Measurements from ENCODE around the gene KCNQ2.
A peak's percentile ranks its signal among the peaks of the same experiment; 100 is the strongest.
"Not testable (repeated sequence)": the region's sequence is repeated elsewhere in the genome, so short reads cannot be mapped to it uniquely, and the experiment has no call there.

KCNQ2 gene

DNA sequence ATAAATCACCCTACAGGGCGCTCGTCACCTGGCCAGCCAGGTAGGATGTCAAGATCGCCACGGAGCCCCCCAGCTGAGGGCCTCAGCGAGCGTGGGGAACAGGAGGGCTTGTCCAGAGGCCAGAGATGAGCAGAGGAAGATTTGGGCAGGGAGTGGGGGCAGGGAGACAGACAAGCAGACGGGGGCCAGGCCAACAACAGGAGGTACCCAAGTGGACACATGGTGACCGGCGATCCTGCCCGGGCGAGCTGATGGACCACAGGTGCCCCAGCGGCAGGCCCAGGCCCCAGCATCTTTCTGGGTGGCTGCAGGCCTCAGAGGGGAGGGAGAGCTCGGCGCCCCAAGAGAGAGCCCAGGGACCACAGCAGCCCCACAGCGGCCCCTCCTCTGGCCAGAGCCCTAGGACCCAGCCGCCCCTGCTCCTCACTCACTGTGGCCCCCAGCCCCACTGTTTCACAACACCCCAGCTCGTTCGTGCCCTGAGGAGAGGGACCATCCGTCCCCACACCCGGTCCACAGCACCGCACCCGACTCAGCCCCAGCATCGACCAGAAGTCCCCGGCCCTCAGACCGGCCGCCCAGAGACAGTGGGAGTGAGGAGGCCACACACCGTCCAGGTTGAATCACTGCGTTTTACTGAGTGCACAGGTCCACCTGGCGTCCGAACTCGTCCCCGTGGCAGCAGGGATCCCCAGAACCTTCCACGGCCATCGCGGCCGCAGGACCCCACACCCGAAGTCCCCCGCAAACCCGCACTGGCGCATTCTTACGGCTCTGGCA is 72.7 kb downstream of the KCNQ2 start:
- no peak for DNase-seq

DNA sequence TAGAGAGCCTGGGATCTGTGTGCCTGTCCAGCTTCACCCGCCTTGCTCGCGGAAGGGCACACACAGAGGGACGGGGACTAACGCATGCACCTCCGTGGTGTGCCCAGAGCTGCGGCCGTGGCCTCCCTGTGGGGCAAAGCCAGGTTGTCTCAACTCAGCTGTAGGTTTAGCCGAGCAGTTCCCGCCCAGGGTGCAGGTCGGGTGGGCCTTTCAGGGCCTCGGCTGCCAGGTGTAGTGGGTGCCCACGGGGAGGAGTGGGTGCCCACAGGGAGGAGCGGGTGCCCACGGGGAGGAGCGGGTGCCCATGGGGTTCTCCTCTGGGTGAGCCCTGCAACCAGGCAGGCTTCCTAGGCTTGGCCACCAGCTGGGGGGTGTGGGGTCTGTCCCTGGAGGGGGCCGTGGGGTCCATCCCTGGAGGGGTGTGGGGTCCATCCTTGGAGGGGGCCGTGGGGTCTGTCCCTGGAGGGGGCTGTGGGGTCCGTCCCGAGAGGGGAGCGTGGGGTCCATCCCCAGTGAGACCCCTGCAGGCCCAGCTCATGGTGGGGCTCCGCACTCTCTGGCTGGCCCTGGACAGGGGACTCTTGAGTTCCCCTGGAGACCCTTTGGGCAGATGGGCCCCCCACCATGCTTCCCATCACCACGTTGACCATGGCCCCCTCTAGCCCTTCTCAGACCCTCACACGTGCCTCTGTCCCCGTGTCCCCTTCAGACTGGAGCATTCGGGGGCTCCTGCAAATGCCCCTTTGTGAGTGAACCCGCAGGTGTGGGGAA is 73.5 kb downstream of the KCNQ2 start:
- DNase-seq = no peak

DNA sequence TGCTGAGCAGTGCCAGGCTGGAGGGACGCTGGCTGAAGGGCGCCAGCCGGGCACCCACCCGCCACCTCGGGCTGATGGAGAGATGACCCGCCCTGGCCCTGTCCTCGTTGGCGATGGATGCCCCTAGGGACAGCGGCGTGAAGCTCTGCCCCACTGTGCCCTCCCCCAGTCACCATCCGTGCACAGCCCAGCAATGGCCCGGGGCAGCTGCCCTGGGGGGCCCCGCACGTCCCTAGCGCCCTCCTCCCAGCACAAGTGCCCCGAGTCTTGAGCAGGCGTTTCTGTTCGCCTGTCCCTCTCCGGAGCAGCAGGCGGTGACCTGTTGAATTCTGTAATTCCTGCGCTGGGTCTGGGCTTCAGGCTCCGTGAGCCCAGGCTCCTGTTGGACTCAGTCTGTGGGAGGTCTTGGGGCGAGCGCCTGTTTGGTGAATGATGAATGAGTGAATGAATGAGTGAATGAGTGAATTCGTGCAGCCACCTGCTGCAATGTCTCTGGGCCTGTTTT is 74.5 kb downstream of the KCNQ2 start:
- no peak for DNase-seq

DNA sequence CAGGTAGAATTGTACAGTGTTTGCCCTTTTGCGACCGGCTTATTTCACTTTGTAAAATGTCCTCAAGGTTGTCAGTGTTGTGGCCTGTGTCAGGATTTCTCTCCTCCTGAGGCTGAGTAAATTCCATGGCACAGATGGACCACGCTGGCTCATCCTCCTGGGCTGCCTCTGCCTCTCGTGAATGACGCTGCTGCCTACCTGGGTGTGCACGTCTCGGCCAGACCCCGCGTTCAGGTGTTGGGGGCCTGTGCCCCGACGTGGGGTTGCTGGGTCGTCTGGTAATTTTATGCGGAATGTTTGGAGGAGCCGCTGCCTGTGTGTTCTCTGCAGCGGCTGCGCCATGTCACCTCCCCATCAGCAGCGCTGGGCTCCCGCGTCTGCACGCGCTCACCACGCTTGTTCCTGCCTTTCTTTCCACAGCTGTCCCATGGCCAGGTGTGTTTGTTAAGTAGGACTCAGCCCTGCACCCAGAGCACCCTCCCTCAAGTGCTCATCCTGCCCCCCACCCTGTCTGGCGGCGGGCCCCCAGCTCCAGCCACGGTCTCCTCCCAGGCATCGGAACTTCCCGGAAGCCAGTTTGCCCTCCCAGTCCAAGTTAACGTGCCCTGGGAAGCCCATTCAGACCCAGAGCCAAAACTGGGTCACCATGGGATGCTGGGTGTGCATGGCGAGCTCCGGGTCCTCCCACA is 75.2 kb downstream of the KCNQ2 start:
- no peak for DNase-seq

DNA sequence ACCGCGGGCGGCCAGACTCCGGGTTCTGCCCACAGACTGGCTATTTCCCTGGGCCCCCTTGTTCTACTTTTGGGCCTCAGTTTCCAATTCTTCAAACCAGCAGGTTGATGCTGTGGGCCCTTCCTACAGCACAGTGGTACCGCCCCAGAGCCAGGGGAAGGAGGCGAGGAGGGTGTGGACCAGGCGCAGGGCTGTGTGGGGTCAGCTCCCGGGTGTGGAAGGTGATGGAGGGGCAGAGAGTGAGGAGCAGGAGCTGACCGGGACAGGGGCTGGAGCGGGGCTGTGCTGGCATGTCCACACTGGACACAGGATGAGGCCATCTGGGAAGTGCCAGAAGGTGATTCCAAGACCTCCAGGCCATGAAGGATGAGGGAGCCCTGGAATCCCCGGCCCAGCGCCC is 76.2 kb downstream of the KCNQ2 start:
- no peak for DNase-seq

DNA sequence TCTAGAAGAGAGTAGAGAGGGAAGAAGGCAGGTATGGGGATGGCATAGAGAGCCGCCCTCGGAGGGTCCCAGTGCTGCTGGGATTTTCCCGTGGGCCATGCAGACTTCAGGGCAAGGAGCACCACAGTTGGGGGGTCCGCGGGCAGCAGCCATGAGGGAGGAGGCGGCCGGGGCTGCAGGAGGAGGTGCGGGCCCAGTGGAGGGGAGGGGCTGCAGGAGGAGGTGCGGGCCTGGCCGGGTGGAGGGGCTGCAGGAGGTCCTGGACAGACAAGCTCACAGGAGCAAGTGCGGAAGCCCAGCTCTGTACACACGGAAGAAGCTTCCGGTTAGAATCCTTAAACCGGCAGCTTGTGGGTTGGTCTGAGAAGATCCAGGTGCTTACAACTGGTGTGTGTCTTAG is 76.7 kb downstream of the KCNQ2 start:
- DNase-seq = no peak

DNA sequence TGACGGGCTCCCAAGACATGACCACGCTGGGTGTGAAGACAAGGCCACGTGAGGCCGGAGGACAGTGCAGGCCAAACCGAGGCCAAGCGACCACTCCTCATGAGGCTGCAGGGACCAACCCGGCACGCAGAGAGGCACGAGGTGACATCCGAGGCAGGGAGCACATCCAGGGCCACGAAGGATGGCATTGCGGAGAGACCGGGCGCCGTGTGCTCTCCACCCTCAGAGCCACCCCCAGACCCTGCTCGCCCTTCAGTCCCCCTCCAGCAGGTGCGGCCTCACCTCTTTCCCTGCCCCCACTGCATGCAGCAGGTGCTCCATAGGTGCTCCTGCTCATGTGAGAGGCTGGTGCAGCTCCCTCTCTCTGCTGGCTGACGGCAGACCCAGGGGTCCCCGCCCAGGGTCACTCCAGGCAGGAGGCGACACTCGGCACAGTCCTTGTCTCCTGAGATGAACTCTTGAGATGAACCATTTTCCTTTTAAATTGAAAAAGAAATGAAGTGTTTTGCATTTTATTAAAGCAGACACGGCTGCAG is 77.5 kb downstream of the KCNQ2 start:
- no peak for DNase-seq

DNA sequence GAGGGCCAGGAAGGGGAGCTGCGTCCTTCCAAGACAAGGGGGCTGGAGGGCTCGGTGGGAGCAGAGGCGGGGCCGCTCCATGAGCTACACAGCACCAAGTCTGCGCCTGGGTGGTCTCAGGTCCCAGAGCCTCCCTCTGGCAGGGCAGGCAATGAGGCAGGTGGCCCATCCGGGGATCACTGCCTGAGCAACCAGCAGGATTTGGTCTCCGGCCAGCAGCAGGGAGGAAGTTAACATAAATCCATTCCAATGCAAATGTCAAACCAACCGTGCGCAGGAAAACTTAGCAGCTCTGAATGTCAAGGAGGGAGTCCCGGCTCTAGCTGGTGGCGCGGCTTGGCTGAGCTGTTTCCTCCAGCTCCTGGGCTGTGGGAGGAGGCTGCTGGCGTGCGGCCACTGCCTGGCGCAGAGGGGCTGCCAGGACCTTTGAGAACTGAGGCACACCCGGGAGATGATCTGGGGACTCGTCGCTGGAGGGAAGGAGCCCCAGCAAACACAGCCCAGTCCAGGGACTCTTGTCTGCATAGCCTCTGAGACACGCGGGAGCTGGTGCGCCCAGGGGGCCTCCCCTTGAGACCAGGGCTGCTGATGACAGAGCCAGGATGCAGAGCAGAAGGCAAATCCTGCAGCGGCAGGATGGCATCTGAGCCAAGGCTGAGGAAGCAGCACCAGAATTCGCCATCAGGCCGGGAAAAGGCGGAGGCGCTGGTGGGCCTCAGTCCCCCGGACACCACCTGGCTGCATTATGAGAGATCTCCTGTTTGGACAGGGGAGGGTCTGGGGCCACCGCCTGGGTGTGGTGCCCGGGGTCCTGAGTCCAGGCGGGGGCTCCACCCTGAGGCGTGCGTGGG is 78.2 kb downstream of the KCNQ2 start:
- no peak for DNase-seq

DNA sequence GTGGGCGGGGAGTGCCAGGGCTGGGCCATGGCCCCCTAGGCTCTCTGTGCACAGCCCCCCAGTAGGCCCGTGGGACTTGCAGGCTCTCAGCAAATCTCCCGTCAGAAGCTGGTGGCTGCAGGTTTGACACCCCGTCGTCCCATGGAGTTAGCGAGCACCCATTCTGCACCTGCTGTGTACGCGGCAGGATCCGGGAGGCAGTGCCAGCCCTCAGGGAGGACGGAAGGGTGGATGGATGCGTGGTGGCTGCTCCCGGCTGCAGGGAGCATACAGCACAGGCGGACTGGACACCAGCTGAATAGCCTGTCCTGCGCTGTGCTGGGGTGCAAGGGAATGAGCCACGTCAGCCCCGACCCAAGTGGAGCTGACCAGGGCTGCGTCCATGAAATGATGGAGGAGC is 78.9 kb downstream of the KCNQ2 start:
- no peak for DNase-seq

DNA sequence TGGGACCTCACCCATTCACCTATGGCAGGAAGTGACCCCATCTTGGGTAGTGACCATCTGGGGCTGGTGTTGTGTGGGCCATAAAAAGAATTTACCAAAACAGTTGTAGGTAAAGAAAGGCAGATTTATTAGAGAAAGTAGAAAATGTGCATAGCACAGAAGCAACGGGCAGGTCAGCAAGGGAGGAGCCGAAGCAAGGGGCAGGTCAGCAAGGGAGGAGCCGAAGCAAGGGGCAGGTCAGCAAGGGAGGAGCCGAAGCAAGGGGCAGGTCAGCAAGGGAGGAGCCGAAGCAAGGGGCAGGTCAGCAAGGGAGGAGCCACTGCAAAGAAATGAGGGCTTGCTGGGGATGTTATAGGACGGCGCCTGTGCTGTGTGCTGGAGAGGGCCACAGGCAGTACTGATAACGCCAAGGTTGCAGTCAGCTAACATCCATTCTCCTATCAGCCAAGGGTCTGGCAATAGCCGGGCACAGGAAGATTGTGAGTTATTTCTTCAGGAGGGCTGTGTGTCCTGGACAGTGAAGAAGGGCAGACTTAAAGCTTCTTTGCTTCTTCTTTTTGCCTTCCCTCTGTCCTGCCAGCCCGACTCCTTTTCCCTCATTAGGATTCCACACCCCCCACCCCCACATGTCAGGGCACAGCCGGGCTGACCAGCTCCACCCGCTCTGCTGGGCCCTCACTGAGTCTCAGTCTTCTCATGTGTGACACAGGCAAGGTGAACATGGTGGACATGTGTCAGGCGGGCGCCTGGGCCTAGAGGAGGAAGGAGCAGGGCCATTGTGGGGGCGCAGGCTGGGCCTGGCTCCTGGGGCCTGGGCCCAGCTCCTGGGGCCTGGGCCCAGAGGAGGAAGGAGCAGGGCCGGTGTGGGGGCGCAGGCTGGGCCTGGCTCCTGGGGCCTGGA is 79.7 kb downstream of the KCNQ2 start:
- no peak for DNase-seq

DNA sequence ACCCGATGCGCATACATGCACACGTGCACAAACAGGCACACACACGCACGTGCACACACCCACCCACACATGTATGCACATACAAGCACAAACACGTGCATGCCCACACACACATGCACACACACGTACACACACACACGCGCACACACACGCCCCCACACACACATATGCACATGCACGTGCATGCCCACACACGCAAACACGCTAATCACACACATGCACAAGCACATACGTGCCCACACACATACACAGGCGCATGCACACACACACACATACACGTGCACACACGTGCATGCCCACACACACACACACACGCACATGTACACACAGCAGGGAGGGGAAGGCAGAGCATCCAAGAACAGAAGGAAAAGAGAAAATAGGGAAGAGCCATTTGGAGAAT is 84.5 kb downstream of the KCNQ2 start:
- DNase-seq = no peak

DNA sequence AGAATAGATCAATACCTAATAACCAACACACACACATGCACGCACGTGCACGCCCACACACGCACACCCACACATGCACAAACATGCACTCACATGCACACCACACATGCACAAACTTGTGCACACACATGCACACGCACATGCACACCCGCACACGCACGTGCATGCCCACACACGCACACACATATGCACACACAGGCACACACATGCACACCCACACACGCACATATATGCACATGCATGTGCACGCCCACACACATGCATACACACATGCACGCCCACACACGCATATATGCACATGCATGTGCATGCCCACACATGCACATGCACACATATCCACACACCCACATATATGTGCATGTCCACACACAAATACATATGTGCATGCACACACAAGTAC is 85.1 kb downstream of the KCNQ2 start:
- DNase-seq = no peak

DNA sequence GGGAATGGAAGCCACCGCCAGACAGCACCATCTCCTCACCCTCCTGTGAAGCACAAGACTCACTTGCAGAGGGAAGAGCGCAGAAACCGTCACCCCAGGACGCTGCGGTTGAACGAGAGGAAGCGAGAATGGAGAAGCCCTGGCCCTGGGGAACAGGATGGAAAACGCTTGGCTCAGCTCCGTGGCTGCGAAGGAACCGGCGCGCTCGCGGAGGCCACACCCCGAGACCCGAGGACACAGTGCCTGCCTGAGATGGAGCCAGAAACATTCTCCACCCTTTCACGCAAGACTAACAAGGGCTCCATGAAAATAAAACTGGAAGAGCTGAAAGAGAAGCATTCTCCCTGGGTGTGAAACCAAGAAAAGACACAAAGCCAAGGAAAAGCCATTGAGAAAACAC is 86.0 kb downstream of the KCNQ2 start:
- DNase-seq = no peak

DNA sequence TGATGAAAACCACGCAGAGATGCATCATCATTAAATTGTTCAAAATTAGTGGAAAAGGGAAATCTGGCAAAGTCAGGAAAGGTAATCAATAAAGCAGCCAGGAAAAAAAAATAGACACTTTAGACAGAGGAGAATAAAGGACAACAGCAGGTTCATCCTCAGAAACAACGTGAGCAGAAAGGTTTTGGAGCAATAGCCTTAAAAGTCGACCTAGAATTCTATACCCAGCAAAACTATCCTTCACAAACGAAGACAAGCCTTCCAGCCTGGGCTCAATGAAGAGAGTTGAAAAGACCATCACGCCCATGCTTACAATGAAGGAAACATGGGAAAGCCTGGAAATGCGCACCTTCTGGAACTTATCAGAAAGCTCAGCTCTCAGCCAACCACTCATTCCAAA is 86.6 kb downstream of the KCNQ2 start:
- no peak for DNase-seq

DNA sequence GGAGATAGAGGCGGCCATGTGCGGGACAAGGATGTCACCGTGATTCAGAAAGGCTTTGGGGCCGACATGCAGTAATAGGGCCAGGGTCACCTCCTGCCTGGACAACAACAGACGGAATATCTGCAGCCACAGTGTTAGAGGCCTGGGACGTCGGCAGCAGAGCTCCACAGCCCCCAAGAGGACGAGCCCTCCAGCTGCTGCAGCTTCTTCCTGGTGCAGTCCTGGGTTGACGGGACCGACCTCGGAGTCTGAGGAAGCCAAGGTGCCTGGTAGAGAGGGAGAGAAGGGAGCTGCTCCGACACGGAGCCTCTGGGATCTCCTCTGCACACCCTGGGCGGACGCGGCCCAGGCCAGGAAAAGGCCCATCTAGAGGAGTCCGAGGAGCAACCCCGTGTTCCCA is 88.1 kb downstream of the KCNQ2 start:
- no peak for DNase-seq

DNA sequence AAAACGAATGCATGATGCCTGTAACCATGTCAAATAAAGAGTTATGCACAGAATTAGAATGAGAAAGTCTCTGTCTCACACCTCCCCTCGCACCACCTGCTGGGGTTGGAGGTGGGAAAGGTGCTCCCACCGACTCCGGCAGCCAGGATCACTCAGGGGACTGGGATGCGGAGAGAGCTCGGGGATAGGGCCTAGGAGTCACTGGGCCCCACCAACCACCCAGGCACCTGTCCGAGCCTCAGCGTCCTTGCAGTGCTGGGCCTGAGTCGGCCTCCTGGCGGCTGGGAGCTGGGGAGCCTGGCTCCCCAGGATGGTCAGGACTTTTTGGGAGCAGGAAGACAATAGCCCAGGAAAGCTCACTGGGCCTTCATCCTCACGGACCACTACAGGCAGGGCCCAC is 88.9 kb downstream of the KCNQ2 start:
- no peak for DNase-seq

DNA sequence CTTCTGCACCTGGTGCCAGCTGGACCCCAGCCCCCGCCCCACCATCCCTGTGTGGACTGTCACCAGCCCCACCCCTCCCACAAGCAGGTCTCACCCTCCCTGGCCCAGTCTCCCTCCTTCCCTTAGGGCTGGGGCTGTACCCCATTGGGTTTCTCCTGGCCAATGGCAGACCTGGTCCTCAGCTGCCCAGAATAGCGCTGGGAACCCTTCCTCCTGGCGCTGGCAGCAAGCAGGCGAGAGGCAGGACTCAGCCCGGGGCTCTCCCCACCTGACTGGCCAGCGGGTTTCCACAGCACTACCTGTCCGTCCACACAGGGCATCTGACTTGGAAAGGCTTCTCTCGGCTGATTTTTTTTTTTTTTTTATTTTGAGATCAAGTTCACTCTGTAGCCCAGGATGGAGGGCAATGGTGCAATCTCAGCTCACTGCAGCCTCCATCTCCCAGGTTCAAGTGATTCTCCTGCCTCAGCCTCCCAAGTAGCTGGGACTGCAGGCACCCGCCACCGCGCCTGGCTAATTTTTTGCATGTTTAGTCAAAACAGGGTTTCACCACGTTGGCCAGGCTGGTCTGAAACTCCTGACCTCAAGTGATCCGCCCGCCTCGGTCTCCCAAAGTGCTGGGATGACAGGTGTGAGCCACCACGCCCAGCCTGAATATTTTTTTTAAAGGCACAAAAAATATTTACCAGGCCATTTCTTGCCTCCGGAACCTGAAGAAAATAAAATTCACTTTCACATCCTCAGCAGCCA is 89.7 kb downstream of the KCNQ2 start:
- no peak for DNase-seq

DNA sequence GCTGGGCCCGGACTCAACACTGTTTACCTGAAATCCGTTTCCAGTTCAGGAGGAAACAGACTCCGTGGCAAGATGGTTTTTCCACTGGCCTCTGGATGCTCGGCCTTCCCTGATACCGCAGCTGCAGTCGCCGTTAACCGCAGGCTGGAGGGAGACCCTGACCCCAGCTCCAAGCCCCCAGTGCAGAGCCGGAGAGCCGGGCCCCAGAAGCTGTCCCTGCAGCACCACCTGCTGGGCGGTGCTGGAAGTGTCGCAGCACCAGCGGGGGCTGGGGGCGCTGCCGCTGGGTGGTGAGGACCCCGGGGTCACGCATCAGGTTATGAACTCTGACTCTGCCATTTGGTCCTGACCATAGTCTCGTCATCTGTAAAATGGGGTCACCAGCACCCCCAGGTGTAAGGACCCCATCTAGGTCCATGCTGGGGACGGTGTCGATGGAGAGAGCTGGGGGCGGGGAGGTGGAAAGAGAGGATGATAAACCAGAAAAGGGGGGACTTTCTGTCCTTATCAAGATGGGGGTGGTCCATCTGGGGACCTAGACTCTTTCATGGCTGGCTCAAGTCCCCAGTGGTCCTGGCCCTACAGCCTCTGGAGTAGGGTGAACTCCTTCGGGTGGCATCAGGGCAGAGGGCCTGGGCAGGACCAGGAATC is 90.5 kb downstream of the KCNQ2 start:
- peak; percentile 33 for DNase-seq

DNA sequence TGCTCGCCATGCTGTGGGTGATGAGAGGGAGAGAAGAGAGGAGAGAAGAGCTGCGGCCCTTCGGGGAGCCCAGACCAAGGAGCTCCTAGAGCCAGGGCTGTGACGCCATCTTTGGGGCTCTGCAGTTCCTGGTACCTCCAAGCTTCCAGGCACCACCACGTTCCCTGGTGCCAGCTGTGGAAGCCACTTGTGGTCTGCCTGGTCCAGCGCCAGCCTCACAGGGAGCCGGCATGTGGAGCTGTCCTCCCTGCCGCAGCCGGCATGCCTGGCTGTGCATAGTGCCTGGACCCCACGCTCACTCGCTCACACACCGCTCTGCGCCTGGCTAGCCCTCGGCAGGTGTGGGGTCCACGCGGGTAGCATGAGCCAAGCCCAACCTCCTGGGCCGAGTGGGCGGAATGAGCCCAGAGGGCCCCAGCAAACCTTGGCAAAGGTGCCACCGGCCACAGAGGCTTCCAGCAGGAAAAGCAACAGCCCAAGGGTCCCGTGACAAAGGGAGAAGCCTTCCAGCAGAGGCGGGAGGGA is 92.0 kb downstream of the KCNQ2 start:
- DNase-seq = no peak

DNA sequence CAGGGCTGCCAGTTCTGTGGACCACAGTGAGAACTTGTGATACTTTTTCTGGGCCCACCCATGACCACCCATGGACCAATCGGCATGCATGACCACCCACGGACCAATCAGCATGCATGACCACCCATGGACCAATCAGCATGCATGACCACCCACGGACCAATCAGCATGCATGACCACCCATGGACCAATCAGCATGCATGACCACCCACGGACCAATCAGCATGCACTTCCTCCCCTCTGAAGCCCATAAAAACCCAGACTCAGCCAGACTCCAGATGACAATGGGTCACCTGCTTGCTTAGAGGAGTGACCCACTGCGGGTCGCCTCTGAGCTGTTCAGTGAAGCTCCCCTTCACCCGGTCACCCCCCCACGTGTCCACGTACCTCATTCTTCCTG is 92.6 kb downstream of the KCNQ2 start:
- not testable (repeated sequence) for DNase-seq

All from NCI-H345 (cell line).